NCI-H69 (cell line): ENCODE measurements around the gene SLC25A5.
"Not testable (repeated sequence)": the region's sequence is repeated elsewhere in the genome, so short reads cannot be mapped to it uniquely, and the experiment has no call there.

Source experiments
- DNase-seq: peaks from one replicate; lab custom pipeline; 2025; lab: John Stamatoyannopoulos, UW

The SLC25A5 gene

DNA sequence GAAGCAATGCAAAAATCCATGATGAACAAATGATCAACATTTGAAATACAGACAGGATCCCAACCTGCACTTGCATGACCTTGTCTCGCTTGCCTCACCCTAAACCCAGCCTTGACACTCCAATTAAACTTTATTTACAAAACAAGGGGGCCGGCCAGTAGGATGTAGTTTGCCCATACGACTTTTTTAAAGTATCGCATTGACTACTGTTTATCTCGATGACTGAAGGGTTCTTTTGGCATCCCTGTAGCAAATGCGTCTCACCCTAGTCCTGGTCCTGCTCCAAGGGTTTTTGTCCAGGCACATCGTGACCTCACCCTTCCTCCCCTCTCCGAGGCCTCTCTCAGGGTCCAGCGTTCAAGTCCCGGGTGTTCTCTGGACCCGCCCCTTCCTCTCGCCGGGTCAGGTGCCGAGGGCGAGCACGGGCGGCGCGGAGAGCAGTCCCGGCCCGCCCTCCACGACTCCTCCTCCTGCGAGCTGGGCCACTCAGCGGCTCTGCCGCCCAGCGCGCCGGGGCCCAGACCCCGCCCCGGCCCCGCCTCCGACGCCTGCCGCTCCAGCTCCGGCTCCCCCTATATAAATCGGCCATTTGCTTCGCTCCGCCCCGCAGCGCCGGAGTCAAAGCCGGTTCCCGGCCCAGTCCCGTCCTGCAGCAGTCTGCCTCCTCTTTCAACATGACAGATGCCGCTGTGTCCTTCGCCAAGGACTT lies at the start of gene SLC25A5:
TSS of gene SLC25A5 (plus strand) at position 603 of the 709 bp plus-strand sequence. CDS start at position 675, 72 bp downstream.
- peak; percentile 91 for DNase-seq

DNA sequence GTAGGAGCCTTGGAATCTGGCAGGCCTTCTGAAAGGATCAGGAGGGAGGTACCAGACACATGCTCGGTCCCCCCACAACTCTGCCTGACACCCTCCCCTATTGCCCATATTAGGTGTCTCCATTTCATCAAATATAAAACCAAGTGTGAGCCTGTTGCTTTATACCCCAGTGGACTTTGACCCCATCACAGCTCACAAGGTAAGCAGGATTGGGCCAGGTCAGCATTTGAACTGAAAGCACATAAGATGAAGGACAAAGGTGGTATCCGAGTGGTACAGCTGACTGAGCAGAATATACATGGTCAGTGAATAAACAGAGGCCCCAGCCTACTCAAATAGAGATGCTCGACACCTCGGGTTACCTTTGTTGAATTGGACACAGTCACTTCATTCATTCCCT lies 49.1 kb upstream of the SLC25A5 start:
- no peak for DNase-seq

DNA sequence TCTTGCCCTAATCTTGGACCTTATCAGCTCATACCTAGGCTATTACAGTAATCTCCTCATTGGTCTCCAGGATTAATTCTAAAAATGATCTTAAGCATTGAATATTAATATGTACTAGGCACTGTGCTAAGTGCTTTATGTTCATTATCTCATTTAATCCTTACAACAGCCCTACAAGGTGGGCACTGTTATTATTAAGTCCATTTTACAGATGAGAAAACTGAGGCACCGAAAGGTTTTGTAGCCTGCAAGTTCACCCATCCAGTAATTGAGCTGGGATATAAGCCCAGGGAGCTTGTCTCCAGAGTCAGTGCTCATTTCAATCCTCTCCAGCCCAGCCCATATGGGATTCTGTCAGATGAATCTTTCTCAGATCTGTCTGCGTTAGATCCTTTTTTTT lies 48.3 kb upstream of the SLC25A5 start:
- no peak for DNase-seq

DNA sequence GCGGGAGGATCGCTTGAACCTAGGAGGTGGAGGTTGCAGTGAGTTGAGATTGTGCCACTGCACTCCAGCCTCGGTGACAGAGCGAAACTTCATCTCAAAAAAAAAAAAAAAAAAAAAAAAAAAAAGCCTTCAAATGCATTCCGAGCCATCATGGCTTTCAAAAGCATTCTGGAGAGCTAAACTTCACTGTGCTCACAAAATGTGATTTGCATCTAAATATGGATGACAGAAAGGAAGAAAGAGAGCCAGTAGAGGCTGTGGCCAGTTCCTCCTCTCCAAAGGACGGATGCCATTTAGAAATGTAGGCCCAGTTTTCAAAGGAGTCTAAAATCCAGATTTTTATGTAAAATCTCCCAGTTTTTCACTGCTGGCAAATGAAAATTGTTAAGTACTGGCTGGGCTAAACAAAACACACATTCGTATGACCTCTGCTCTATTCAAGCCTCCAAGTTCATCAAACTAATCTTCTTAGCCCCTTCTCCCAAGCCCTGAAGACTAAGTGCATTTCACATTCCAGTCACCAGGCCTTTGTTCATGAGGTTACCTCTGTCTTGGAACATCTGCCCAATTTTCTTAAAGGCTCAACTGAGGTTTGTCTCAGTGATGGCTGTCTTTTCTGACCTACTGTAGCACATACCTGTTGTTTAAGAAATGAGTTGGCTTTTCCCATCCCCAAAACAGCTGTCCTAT lies 47.1 kb upstream of the SLC25A5 start:
- no peak for DNase-seq

DNA sequence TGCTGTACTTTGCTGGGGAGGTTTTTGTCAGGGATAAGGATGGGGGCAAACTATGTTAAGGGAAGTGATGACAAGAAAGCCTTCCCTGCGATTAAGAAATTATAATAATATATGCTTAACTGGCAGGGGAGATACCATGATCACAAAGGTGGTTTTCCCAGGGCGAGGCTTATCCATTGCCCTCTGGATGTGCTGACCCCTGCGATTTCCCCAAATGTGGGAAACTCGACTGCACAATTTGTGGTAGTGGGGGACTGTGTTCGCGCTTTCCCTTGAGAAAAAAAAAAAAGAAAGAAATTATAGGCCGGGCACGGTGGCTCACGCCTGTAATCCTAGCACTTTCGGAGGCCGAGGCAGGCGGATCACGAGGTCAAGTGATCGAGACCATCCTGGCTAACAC lies 44.6 kb upstream of the SLC25A5 start:
- no peak for DNase-seq

DNA sequence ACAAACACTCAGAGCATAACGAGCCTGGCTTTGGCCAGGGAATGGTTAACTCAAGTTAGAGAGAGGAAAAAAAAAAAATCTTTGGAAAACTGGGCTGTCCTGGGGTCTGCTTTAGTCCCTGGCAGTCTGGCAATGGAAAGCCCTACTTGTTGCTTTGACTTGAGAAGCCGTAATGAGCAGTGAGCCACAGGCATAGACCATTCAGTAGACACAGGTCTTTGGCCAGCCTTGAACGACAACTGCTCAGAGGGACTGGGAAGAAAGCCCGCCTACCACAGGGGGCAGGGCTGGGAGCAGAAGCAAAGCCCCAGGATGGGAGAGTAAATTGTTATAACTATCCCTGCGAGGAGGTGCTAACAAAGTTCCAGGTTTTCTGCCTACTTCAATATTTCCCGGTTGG lies 43.2 kb upstream of the SLC25A5 start:
- no peak for DNase-seq

DNA sequence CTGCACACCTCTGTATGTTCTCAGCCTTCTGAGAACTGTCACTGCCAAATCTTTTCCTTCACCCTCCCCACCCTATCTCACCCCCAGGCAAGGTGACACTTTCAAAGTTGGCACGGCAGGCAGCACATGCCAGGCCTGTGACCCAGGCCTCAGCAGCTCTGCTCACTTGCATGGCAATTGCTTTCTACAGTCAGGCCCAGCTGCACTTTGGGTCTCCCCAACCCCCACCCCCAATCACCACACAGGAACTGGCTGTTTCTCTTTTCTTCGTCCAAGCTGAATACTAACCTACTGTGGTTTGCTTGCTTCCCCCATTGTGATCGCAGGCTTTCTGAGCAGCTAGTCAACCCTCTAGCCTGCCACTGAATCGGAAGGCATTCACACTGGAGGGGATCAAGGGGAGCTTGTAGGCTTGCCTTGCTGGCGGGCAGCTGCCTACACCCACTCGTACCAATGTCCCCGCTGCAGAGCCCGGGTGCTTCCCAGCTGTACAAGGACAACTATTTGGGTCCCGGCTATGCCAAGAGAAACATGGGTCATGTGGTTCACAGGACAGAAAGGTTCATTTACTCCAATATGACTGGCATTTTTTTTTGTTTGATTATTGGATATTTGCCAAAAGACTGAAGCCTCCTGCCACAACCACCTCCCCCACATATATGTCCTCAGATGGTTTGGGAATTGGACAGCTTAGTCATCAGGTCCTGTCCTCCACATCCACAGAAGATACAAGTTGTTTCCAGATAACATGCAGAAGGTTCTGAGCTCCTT lies 41.0 kb upstream of the SLC25A5 start:
- DNase-seq, result no peak

DNA sequence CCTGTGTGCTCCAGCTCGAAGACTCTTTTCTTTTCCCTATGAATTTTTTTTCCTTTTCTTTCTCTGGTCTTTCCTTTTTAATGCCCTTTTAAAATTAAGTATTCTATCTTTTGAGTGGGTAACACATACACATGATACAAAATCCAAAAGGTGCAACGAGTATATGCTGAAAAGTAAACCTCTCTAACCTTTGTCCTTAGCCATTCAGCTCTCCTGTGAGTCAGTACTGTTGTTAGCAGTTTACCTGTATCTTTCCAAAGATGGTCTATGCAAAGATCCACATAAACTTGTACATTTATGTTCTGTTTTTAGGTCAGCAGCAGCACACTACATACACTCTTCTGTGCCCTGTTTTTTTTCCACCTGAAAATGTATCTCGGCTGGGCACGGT lies 40.5 kb upstream of the SLC25A5 start:
- no peak for DNase-seq

DNA sequence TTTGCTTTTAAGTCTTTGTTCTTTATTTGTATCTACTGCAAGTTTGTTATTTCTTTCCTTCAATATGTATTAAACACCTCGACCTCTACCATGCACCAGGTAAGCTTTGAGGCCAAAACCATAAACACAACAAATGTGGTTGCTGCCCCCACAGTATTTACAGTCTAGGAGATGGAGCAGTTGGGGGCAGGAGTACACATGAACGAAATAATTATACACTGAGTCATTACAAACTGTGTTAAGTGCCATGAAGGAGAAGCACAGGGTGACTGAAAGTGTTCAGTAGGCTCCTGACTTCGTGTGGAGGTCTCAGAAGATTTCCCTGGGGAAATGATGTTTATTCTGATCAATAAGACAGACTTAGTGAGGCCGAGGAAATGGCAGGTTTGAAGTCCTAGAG lies 38.8 kb upstream of the SLC25A5 start:
- DNase-seq, result peak; percentile 3

DNA sequence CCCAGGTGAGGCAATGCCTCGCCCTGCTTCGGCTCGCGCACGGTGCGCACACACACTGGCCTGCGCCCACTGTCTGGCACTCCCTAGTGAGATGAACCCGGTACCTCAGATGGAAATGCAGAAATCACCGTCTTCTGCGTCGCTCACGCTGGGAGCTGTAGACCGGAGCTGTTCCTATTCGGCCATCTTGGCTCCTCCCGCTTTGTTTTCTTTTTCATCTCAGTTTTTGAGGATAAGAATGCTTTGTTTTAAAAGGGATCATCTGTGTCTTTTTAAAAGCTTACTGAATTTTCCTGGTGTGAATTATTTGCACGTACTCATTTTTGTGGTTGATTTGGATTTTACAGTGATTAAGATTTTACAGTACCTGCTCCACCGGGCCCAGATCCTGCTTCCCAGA lies 26.9 kb upstream of the SLC25A5 start:
- not testable (repeated sequence) for DNase-seq

DNA sequence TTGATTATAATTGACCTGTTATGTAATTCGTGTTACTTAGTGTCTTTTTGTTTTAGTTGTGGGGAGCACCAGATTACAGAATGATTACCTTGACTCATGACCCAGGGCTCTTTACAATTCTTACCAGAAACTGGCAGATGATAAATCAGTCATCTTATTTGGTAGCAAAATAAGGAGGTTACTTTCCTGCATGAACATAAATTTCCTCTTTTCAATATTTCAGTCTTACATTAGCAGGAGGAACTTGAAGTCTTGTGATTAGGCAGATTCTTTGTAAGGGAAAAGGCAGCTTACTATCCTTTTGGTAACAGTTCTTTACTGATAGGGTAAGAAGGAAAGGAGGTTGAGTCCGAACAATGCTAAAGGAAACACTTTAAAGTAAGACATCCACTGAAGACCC lies 26.0 kb upstream of the SLC25A5 start:
- DNase-seq, result no peak

DNA sequence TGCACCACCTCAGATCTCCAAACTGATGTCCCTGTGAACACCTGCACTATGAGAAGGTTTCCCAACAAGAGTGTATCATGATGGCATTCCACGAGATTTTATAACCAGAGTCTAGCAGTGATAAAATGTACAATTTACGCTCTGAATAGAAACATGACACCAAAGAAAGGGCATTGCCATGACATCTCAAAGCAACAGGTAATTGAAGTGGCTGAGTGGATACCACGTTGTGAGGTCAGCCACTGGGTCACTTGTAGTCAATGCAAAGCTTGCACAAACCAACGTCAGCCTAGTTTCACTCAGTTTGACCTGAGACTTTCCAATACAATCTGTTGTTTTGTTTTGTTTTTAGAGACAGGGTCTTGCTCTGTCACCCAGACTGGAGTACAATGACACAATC lies 15.0 kb upstream of the SLC25A5 start:
- DNase-seq, result no peak

DNA sequence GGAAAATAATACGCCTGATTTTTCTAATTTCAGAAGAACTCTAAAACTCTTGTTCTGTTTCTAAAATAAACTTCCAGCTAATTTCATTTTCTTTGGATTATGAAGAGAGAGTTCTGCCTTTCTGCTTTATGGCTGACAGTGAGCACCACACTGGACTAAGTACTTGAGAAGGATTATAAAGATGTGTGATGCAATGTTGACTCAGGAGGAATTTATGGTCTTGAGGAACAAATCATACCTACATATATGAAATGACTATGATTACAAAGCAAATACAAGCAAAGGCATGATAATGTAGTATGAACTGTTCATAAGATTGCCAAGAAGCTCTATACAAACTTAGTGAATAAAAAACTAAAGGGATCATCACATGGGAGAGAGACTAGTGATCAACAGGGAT lies 13.0 kb upstream of the SLC25A5 start:
- DNase-seq, result no peak

DNA sequence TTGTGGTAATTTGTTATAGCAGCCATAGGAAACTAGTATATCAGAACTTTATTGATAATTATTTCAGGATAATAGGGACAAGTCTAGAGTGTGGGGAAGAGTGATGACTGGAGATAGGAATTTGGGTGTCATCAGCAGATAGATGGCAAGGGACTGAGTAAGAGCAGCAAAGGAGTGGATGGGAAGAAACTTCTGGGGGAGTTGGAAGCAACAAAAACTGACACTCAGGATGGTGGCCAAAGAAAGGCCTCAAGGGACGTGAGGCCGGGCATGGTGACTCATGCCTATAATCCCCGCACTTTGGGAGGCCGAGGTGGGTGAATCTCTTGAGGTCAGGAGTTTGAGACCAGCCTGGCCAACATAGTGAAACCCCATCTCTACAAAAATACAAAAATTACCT lies 9.1 kb upstream of the SLC25A5 start:
- no peak for DNase-seq

DNA sequence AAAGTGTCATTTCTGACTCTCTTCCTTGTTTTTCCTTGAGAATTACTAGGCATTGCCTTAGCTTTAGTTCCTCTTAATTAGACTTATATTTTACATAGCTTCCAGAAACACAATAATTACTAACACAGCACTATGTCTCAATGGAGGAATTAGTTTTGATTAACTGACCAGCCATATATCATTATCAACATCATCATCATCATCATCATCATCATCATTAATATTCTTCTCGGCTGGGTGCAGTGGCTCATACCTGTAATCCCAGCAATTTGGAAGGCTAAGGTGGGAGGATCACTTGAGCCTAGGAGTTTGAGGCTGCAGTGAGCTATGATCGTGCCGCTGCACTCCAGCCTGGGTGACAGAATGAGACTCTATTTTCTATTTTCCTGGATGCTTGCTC lies 2.7 kb upstream of the SLC25A5 start:
- DNase-seq, result no peak

DNA sequence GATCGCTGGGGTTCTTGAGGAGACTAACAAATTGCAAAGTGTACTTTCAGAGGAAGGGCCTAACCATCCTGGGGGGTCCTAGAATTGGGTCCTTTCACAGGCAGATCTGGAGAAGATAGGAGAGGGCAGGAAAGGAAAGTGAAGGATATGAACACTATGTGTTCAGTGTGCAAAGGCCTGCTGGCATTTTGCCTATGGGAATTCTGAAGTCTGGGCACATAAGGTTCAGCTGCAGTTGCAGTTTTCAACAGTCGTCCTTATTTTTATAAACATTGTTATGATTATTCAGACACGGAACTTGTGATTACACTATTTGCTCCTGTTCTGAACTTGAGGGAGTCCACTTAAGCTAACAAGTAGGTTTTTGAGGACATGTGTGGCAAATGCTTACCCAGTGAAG lies 1.3 kb upstream of the SLC25A5 start:
- DNase-seq, result no peak

DNA sequence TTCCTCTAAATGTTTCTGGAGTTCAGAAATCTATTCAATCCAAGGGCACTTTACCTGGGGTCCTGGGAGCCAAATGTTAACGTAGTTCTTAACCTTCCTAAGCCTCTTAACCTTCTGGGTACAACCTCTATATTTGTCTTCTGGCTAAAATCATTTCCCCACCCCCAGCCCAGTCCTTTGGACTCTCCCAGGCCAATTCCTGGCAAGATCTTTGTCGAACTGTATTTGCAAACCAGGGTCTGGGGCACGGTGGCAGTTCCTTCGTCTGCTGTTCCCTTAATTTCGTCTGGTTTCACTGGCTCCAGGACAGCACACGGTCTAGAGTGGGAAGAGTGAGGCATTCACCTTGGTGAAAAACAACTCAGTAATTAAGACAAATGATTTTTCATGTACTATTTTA lies 811 bp upstream of the SLC25A5 start:
- no peak for DNase-seq

DNA sequence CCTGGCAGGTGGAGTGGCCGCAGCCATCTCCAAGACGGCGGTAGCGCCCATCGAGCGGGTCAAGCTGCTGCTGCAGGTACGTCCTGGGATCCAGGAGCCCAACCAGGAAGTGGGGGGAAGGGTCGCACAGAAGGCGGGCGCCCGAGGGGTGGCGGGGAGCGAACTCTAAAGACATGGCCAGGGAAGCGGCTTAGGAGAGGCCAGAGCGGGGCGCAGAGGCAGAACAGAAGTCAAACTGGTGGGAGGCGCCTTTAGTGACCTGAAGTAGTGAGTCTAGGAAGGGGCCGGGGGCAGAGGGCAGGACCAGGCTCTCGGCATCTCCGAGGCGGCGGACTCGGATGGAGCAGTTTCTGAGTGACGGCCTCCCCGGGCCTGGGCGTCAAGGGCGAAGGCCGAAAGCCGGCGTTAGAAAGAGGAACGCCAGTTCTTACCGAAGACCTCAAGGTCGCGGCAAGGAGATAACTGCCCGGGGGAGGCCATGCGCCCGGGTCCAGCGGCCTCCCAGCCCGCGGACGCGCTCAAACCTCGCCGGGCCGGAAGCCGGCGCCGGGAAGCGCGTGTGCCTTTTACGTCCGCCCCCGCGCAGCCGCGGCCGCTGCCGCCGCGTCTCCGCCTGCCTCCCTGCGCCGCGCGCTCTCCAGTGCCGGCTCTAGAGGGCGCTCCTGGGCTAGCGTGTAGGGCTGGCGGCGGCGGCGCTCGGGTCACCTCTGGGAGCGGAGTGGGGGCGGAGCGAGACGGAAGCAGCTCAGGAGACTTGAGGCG lies 488 bp downstream of the SLC25A5 start:
- DNase-seq, result peak; percentile 89

DNA sequence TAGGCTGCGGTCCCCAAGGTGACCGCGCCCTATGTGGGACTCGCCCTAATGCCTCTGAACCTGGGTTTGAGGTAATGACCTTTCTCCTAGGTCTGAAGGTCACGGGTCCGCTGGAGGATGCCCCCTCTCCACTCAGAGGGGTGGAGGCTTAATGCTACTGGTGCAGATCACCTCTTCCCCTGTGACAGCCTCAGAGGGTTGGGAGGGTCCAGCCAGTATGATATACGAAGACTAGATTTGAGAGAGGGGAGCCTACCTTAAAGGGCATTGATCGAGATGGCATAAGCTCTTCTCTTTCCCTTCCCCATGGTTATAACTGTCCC lies 1.0 kb downstream of the SLC25A5 start:
- no peak for DNase-seq

DNA sequence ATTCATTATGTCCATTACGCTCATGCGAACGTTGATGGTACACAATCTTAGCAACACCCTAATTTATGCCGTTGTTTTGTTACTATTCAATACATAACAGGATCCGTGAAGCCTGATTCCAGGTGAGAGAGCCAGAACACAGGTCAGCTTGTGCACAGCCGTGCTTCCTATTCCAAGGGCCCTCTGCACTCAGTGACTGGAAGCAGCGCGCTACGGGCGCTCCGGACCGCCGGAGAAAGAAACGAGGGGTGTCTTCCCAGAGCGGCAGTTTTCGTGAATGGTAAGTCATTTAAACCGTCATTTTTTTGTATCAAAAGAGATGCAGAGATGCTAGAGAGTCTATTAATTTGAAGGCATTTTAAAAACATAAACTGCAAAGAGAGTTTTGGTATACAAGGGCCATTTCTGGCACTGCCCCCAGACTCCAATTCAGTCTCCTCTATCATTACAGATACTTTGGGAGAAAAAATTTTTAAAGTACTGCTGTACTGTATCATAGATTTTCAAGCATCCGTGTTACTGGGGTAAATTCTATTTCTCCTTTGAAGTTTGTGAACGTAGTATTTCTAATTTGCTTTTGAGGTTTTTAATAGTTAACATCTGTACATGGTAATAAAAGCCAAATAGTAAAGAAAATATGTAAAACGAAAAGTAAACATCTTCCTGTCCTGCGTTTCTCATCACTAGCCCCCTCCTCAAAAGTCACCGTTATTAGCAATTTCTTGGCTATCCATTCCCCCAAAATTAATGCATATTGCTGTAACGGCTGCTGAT lies 6.6 kb downstream of the SLC25A5 start:
- peak; percentile 16 for DNase-seq

DNA sequence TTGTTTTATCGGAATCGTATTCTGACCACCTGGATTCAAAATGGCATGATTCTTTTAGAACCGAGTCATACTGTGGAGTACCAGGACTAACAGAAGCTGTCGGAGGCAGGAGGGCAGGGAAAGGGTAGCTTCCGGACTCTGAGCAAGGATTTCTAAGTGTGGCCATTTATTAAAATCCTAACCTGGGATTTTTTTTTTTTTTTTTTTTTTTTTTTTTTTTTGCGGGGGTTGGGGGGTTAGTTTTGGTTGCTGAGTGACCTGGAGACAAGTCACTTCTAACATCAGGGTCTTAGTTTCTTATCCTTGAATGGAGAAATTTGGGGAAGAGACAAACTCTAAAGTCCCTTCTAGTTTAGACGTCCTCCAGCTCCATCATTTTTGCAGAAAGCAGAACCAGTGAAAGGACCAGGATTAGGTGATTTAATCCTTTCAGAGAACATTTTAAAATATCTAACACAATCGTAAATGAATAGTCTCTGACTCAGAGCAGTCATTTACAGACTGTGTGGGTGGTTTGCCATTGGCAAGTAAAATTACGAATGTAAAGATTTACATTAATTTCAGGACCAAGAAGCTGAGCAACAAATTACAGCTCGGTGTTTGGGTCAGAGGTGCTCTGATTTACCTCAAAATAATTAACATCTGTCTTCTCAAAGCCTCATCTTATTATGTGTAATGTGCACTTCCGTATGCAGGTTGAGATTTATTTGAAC lies 7.3 kb downstream of the SLC25A5 start:
- peak; percentile 13 for DNase-seq
